Ishikawa (cell line): ENCODE results near the gene GPRC5D.

Source experiments
- EP300 ChIP-seq: IDR thresholded peaks from 2 replicates; pipeline ENCODE4 v1.6.1; 2012; ENCODE audit warnings: borderline replicate concordance
- RAD21 ChIP-seq: IDR thresholded peaks from 2 replicates; pipeline ENCODE4 v1.6.1; 2012; ENCODE audit warnings: low read depth
- TF ChIP-seq, protein P1 (sequence below): IDR thresholded peaks from 2 replicates; pipeline ENCODE4 v1.6.1; 2012

DNA sequence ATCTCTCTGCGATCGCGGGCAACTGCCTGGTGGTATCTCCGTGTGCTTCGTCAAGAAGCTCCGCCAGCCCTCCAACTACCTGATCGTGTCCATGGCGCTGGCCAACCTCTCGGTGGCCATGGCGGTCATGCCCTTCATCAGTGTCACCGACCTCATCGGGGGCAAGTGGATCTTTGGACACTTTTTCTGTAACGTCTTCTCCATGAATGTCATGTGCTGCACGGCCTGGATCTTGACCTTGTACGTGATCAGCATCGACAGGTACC, 49.7 kb upstream of the GPRC5D start:
- no peak for TF ChIP-seq EP300
- TF ChIP-seq RAD21: no peak
- TF ChIP-seq, protein P1, sequence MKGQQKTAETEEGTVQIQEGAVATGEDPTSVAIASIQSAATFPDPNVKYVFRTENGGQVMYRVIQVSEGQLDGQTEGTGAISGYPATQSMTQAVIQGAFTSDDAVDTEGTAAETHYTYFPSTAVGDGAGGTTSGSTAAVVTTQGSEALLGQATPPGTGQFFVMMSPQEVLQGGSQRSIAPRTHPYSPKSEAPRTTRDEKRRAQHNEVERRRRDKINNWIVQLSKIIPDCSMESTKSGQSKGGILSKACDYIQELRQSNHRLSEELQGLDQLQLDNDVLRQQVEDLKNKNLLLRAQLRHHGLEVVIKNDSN: no peak
